Endometrial microvascular endothelial cells (primary cell): ENCODE measurements around the gene FLT3LG. TPM values are rescaled to one million over a fixed set of nuclear protein-coding genes. Genes with fewer than 3 reads are reported as not detected.

Experiments
- in situ Hi-C: cut with HindIII; loops from 2 replicates; pipeline ENCODE4 v1.10.0; 2017; ENCODE audit warnings: low sequenced_read_pairs, low pct_unique_long_range_greater_than_20kb; ENCODE audit errors: inconsistent ontology term
- total RNA-seq: library from RNA; depleted of rRNA; stranded (reverse); fragments of >200 nt; gene quantifications from one replicate; pipeline ENCODE4 v1.2.3, GENCODE V29; 2015; ENCODE audit errors: inconsistent ontology term

FLT3LG gene
- total RNA-seq, 1 donor from 2014 or later: 2.6 TPM

GRCh38 chr19:49498475-49498874, 24.5 kb downstream of the FLT3LG start:
- in situ Hi-C loops: no loop called here

- in situ Hi-C loops: no loop called here
These were observed 25.1 kb downstream of the FLT3LG start for GRCh38 chr19:49499030-49499670.

- in situ Hi-C loops: no loop called here
These were observed 29.0 kb downstream of the FLT3LG start for GRCh38 chr19:49502866-49503581.

GRCh38 chr19:49503582-49503962, 29.6 kb downstream of the FLT3LG start:
- in situ Hi-C loops: no loop called here

- in situ Hi-C loops: no loop called here
These were observed 32.6 kb downstream of the FLT3LG start for GRCh38 chr19:49506575-49507105.

GRCh38 chr19:49507803-49508494, 33.9 kb downstream of the FLT3LG start:
- in situ Hi-C loops: no loop called here

GRCh38 chr19:49512970-49513745, 39.1 kb downstream of the FLT3LG start:
- in situ Hi-C loops: no loop called here

GRCh38 chr19:49513746-49514118, 39.7 kb downstream of the FLT3LG start:
- in situ Hi-C loops: no loop called here

GRCh38 chr19:49514151-49514550, 40.1 kb downstream of the FLT3LG start:
- in situ Hi-C loops: no loop called here

GRCh38 chr19:49515767-49516166, 41.8 kb downstream of the FLT3LG start:
- in situ Hi-C loops: no loop called here

GRCh38 chr19:49518033-49518432, 44.0 kb downstream of the FLT3LG start:
- in situ Hi-C loops: no loop called here

GRCh38 chr19:49520705-49521319, 46.8 kb downstream of the FLT3LG start:
- in situ Hi-C loops: no loop called here

- in situ Hi-C loops: no loop called here
These were observed 50.9 kb downstream of the FLT3LG start for GRCh38 chr19:49524812-49525455.

GRCh38 chr19:49528211-49528771, 54.3 kb downstream of the FLT3LG start:
- in situ Hi-C loops: no loop called here

GRCh38 chr19:49530708-49531107, 56.7 kb downstream of the FLT3LG start:
- in situ Hi-C loops: no loop called here

GRCh38 chr19:49533551-49534488, 59.8 kb downstream of the FLT3LG start:
- in situ Hi-C loops: no loop called here
